Measurements from ENCODE around the gene MINDY4. TPM values are rescaled to one million over a fixed set of nuclear protein-coding genes. Genes with fewer than 3 reads are reported as not detected.

MINDY4 gene
- total and polyA plus RNA-seq, 2 of the 13 experiments (the other 11 are each of a cell fraction or from before 2014, with no cell fraction given): not detected

GRCh38 chr7:30926313-30926712 is 155.1 kb downstream of the MINDY4 start:
- DNase-seq (ENCODE audit: low spot score) (no peak), ATAC-seq (no peak), FAIRE-seq (no peak)
- no peaks in the 10 kb centered on the region for H3K4me1 ChIP-seq (ENCODE audit: insufficient read depth, low read length)
- H3K9me3 ChIP-seq (ENCODE audit: low read length): no peaks in the 10 kb centered on the region
- no TSS peak for BruUV-seq (replicated peaks)
- in situ Hi-C loops (cut with HindIII; ENCODE audit: extremely low pct_ligation_motif_present, low pct_unique_long_range_greater_than_20kb): no loop called here
- no peak overlapping the region for H3K4me3 ChIP-seq (replicated peaks in 1 of 3; ENCODE audit: insufficient read depth in 1 of 3, low read depth in 2 of 3, low read length in 3 of 3)
- H4K20me1 ChIP-seq (ENCODE audit: insufficient read depth, low read length): no peaks in the 10 kb centered on the region
- TF ChIP-seq TIGD3 (CRISPR knock-in tag; IDR thresholded peaks at IDR 0.05; ENCODE audit: borderline replicate concordance) (no peak), ZBTB7B (CRISPR knock-in tag; IDR thresholded peaks at IDR 0.05) (no peak), ZNF484 (CRISPR knock-in tag; IDR thresholded peaks at IDR 0.05; ENCODE audit: borderline replicate concordance, low read depth) (no peak), ZNF431 (CRISPR knock-in tag; IDR thresholded peaks at IDR 0.05; ENCODE audit: borderline replicate concordance, low read depth) (no peak)
- intact Hi-C loops (cut with micrococcal nuclease; ENCODE audit: unreplicated experiment): no loop called here
- no peaks in the 10 kb centered on the region; a peak in 1 of 5 replicates for H3K27me3 ChIP-seq (ENCODE audit: control insufficient read depth in 1 of 2, insufficient read depth in 2 of 2, low read length in 2 of 2)
- H3K79me2 ChIP-seq (ENCODE audit: insufficient read depth, low read length): no peaks in the 10 kb centered on the region
- no peak overlapping the region for H3K27ac ChIP-seq (ENCODE audit: extremely low read length, insufficient read depth, low read length)
- H3K36me3 ChIP-seq (replicated peaks in 1 of 2; ENCODE audit: control insufficient read depth in 1 of 2, insufficient read depth in 2 of 2, low read length in 2 of 2): no peaks in the 10 kb centered on the region
- H2AFZ ChIP-seq (ENCODE audit: low read length): no peak overlapping the region
- H3K4me2 ChIP-seq (ENCODE audit: low read depth, low read length): no peak overlapping the region
- WGBS (ENCODE audit: low lambda C conversion rate): 20% methylated on average over 5 of the region's 5 CpGs
- H3K9ac ChIP-seq (ENCODE audit: insufficient read depth, low read depth, low read length): no peak overlapping the region
- CTCF ChIA-PET (ENCODE audit: low intra/inter-chr PET ratio, low total read pairs): no interaction called here
- POLR2A ChIA-PET: no interaction called here

- H3K4me1 ChIP-seq (ENCODE audit: insufficient read depth, low read length): no peaks in the 10 kb centered on the region
- WGBS (ENCODE audit: low lambda C conversion rate): no CpG with 5 or more reads among the region's 3 CpGs
- H3K36me3 ChIP-seq (replicated peaks in 1 of 2; ENCODE audit: control insufficient read depth in 1 of 2, insufficient read depth in 2 of 2, low read length in 2 of 2): no peaks in the 10 kb centered on the region
- no peaks in the 10 kb centered on the region for H3K79me2 ChIP-seq (ENCODE audit: insufficient read depth, low read length)
- H3K9me3 ChIP-seq (ENCODE audit: low read length): no peaks in the 10 kb centered on the region
- no peak overlapping the region for H3K4me2 ChIP-seq (ENCODE audit: low read depth, low read length)
- ChIA-PET CTCF (ENCODE audit: low intra/inter-chr PET ratio, low total read pairs) (no interaction called here), POLR2A (no interaction called here)
- no peak overlapping the region for H3K9ac ChIP-seq (ENCODE audit: insufficient read depth, low read depth, low read length)
- no TSS peak for BruUV-seq (replicated peaks)
- FAIRE-seq (no peak), DNase-seq (ENCODE audit: low spot score) (no peak), ATAC-seq (no peak)
- intact Hi-C loops (cut with micrococcal nuclease; ENCODE audit: unreplicated experiment) (no loop called here), in situ Hi-C loops (cut with HindIII; ENCODE audit: extremely low pct_ligation_motif_present, low pct_unique_long_range_greater_than_20kb) (no loop called here)
- peaks cover 0 to 3% of the 10 kb centered on the region in 2 experiments; a peak in 1 of 5 replicates for H3K27me3 ChIP-seq (ENCODE audit: control insufficient read depth in 1 of 2, insufficient read depth in 2 of 2, low read length in 2 of 2)
- no peaks in the 10 kb centered on the region for H4K20me1 ChIP-seq (ENCODE audit: insufficient read depth, low read length)
- H2AFZ ChIP-seq (ENCODE audit: low read length): no peak overlapping the region
- no peak overlapping the region for H3K27ac ChIP-seq (ENCODE audit: extremely low read length, insufficient read depth, low read length)
- TF ChIP-seq ZNF326 (CRISPR knock-in tag; IDR thresholded peaks at IDR 0.05; ENCODE audit: borderline replicate concordance): no peak
- peak; percentile 76; the same call in 1 of the 2 replicates for TF ChIP-seq ZFP90 (CRISPR knock-in tag; IDR thresholded peaks at IDR 0.05; ENCODE audit: borderline replicate concordance)
- H3K4me3 ChIP-seq (replicated peaks in 1 of 3; ENCODE audit: insufficient read depth in 1 of 3, low read depth in 2 of 3, low read length in 3 of 3): no peak overlapping the region
These were observed 155.8 kb downstream of the MINDY4 start for GRCh38 chr7:30927040-30927439.

Data from HepG2 (cell line).